Peyer's patch (tissue), 4 donors: ENCODE results near the gene SOCS7. TPM values are rescaled to one million over a fixed set of nuclear protein-coding genes. Genes with fewer than 3 reads are reported as not detected.

Experiments
- DNase-seq, 3 donors: peaks; one replicate each; pipeline ENCODE4 v3.0.0-alpha.2; 2017 to 2019
- H3K27ac ChIP-seq, 4 donors: fragments of 200-600 bp; sonication (generic); one replicate each; pipeline ENCODE4 v1.5.1; 2016 to 2019
- H3K27me3 ChIP-seq, 2 donors: fragments of 200-600 bp; sonication (generic); one replicate each; pipeline ENCODE4 v1.5.1; 2019
- H3K36me3 ChIP-seq, 3 donors: fragments of 200-600 bp; sonication (generic); one replicate each; pipeline ENCODE4 v1.5.1; 2016 to 2019
- H3K4me1 ChIP-seq, 4 donors: fragments of 200-600 bp; sonication (generic); one replicate each; pipeline ENCODE4 v1.5.1; 2016 to 2019
- H3K4me3 ChIP-seq, 4 donors: fragments of 200-600 bp; sonication (generic); 1 replicate in 3 of 4; 2 replicates in 1 of 4; pipeline ENCODE4 v1.5.1; 2016 to 2019; ENCODE audit warnings: mild to moderate bottlenecking in 1 of 4
- H3K9me3 ChIP-seq, 4 donors: fragments of 200-600 bp; sonication (generic); one replicate each; pipeline ENCODE4 v1.5.1; 2016 to 2019; ENCODE audit warnings: mild to moderate bottlenecking in 1 of 4
- POLR2A ChIP-seq, 2 donors: fragments of 450-650 bp; IDR thresholded peaks; one replicate each; pipeline ENCODE4 v1.5.1; 2017; ENCODE audit warnings: antibody characterized with exemption in 2 of 2, mild to moderate bottlenecking in 2 of 2, moderate library complexity in 2 of 2
- total RNA-seq, 4 donors: library from RNA; depleted of rRNA; stranded (reverse); fragments of >200 nt; gene quantifications; one replicate each; pipeline ENCODE4 v1.1.0, GENCODE V29; 2016
- TF ChIP-seq, protein P1 (sequence below), 6 experiments: fragments of 450-650 bp in 4 of 6; fragments of 200-600 bp in 2 of 6; sonication (generic) in 1 of 6; IDR thresholded peaks; one replicate each; pipeline ENCODE4 v1.5.1; 2017 to 2019; ENCODE audit warnings: antibody characterized with exemption in 6 of 6, mild to moderate bottlenecking in 3 of 6, moderate library complexity in 1 of 6

Gene SOCS7
- total RNA-seq, 4 donors from 2014 or later, result 14.2 to 24.5 (median 16.1) TPM

DNA sequence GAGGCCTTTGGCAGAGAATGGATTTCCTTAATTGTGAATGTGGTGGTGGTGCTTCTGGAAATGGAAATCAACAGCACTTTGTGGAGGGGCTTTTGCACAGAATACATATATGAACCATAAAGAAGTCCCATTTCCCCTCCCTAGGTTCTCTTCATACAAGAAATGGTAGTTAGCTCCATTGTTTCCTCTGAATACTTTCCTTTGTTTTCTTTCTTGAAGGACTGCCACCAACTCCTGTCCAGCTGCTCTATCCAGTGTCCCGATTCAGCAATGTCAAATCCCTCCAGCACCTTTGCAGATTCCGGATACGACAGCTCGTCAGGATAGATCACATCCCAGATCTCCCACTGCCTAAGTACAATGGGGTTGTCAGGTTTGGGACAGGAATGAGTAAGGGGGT, 43.4 kb downstream of the SOCS7 start:
- Histone ChIP-seq H3K4me1 (no peaks in the 10 kb centered on the region), H3K36me3 (peaks cover 0 to 51% (median 0%) of the 10 kb centered on the region in 3 donors)
- TF ChIP-seq, protein P1, sequence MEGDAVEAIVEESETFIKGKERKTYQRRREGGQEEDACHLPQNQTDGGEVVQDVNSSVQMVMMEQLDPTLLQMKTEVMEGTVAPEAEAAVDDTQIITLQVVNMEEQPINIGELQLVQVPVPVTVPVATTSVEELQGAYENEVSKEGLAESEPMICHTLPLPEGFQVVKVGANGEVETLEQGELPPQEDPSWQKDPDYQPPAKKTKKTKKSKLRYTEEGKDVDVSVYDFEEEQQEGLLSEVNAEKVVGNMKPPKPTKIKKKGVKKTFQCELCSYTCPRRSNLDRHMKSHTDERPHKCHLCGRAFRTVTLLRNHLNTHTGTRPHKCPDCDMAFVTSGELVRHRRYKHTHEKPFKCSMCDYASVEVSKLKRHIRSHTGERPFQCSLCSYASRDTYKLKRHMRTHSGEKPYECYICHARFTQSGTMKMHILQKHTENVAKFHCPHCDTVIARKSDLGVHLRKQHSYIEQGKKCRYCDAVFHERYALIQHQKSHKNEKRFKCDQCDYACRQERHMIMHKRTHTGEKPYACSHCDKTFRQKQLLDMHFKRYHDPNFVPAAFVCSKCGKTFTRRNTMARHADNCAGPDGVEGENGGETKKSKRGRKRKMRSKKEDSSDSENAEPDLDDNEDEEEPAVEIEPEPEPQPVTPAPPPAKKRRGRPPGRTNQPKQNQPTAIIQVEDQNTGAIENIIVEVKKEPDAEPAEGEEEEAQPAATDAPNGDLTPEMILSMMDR (IDR thresholded peaks at IDR 0.05), result no peak
- no peak for TF ChIP-seq POLR2A (IDR thresholded peaks at IDR 0.05)

DNA sequence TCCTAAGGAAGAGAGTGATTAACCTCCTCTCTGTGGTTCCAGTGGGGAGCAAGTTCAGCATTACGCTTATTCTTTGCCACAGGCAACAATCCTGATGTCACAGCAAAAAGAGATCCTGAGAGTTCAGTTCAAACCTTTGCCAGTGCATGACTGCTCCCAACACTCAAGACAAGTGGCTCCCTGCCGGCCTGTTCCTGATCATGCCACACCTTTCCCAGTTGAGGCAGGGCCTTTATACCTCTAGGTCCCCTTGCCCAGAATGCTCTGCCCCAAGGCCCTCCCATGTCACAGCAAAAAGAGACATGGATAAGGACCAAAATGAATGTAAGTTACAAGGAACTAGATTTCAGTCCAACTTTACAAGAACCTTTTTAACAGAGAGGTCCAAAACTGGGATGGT, 45.6 kb downstream of the SOCS7 start:
- TF ChIP-seq, protein P1 (IDR thresholded peaks at IDR 0.05), result no peak
- TF ChIP-seq POLR2A (IDR thresholded peaks at IDR 0.05), result no peak
- no peak overlapping the region for H3K4me3 ChIP-seq
- H3K27me3 ChIP-seq, result no peaks in the 10 kb centered on the region
- DNase-seq, result no peak
- no peak overlapping the region for H3K27ac ChIP-seq
- peaks cover 0 to 70% (median 0%) of the 10 kb centered on the region in 3 donors for H3K36me3 ChIP-seq
- H3K4me1 ChIP-seq, result no peaks in the 10 kb centered on the region
- no peaks in the 10 kb centered on the region for H3K9me3 ChIP-seq

More for the DNA sequence above, 43.4 kb downstream of the SOCS7 start:
- no peak overlapping the region for H3K27ac ChIP-seq
- DNase-seq, result no peak
- no peaks in the 10 kb centered on the region for H3K9me3 ChIP-seq
- no peak overlapping the region for H3K4me3 ChIP-seq
- no peaks in the 10 kb centered on the region for H3K27me3 ChIP-seq

DNA sequence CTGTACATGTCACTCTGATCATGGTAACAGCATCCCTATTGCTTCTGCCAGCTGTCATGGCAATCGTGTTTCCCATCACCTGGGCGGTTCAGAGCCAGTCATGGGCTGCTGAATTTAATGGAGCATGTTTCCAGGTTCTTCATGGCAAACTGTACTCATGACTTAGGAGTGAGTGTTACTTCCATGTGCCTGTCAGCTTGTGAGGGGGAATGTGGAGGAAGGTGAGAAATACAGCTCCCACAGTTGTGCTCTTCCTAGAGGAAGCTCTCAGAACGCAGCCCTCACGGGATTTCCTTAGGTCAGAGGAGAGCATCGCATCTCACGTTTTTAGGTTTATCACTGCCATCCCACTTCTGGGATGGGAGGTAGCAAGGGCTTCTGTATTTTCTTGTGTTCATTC, 48.6 kb downstream of the SOCS7 start:
- no peak overlapping the region for H3K4me3 ChIP-seq
- TF ChIP-seq, protein P1 (IDR thresholded peaks at IDR 0.05), result no peak
- no peak for TF ChIP-seq POLR2A (IDR thresholded peaks at IDR 0.05)
- no peak overlapping the region for H3K27ac ChIP-seq
- peaks cover 0 to 61% (median 0%) of the 10 kb centered on the region in 3 donors for H3K36me3 ChIP-seq
- no peaks in the 10 kb centered on the region for H3K9me3 ChIP-seq
- H3K4me1 ChIP-seq, result no peaks in the 10 kb centered on the region
- no peaks in the 10 kb centered on the region for H3K27me3 ChIP-seq
- DNase-seq, result no peak

DNA sequence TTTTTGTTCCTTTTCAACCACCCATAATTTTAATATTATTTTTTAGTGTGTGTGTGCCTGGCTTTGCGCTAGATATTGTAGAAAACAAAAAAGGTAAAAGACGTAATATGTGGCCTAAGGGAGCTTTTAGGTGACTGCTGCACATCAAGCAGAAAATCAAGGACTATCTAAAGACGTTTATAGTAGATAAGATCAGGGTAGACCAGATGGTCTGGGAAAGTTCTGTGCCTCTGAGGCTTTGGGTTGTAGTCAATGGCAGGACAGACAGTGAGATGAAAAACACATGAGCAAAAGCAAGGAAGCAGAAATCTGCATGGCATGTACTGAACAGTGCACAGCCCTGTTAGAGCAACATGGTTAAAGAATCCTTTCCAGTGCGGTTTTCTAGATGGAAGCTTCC, 49.8 kb downstream of the SOCS7 start:
- Histone ChIP-seq H3K27ac (no peak overlapping the region), H3K36me3 (peaks cover 0 to 49% (median 0%) of the 10 kb centered on the region in 3 donors), H3K4me3 (no peak overlapping the region), H3K4me1 (no peaks in the 10 kb centered on the region), H3K27me3 (no peaks in the 10 kb centered on the region), H3K9me3 (no peaks in the 10 kb centered on the region)
- DNase-seq, result no peak
- TF ChIP-seq, protein P1 (IDR thresholded peaks at IDR 0.05), result no peak
- no peak for TF ChIP-seq POLR2A (IDR thresholded peaks at IDR 0.05)

DNA sequence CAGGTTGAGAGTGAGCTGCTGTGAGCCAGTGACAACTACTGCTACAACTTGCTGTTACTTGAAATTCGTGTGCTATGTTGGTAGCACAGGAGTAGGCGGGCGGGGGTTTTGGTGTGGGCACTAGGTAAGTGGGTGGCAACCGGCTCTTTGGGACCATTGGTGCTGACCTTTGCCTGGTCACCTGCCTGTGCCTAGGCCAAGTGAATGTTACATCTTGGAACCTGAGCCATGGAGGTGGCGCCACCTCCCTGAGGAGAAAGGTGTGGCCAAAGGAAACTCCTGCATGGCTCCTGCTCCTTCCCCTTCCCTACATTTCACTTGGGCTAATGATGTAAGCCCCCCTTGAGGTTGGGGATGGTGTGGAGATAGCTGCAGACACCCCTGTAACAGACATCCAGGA, 51.3 kb downstream of the SOCS7 start:
- Histone ChIP-seq H3K9me3 (no peaks in the 10 kb centered on the region), H3K27me3 (no peaks in the 10 kb centered on the region), H3K4me1 (no peaks in the 10 kb centered on the region), H3K27ac (no peak overlapping the region), H3K36me3 (peaks cover 0 to 37% (median 0%) of the 10 kb centered on the region in 3 donors), H3K4me3 (no peak overlapping the region)
- no peak for TF ChIP-seq POLR2A (IDR thresholded peaks at IDR 0.05)
- TF ChIP-seq, protein P1 (IDR thresholded peaks at IDR 0.05), result peak in 1 of 6 experiments; percentile 6
- DNase-seq, result no peak

DNA sequence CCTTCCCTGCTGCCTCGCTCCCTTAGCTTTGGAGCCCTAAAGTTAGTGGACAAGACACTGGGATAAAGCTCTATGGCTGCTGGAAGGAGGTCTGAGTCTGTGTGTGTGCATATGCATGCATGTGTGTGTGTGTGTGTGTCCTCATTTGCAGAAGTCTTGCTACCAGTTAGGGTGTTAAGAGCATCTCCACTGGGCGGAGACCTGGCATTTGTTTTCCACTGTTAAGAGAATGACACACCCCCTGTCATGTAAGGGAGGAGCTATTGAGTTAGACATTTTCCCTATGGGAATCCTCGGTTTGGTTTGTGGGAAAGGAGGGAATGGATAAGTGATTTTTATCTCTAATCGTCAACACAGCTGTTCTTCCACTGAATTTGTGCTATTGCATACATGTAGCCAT, 51.8 kb downstream of the SOCS7 start:
- Histone ChIP-seq H3K27me3 (no peaks in the 10 kb centered on the region), H3K9me3 (no peaks in the 10 kb centered on the region), H3K4me1 (no peaks in the 10 kb centered on the region), H3K36me3 (peaks cover 0 to 32% (median 0%) of the 10 kb centered on the region in 3 donors), H3K27ac (no peak overlapping the region), H3K4me3 (no peak overlapping the region)
- no peak for DNase-seq
- TF ChIP-seq, protein P1 (IDR thresholded peaks at IDR 0.05), result no peak
- TF ChIP-seq POLR2A (IDR thresholded peaks at IDR 0.05), result no peak
